G401.6 (cell line): ENCODE data around the gene SLC35D1.
"Not testable (repeated sequence)": the region's sequence is repeated elsewhere in the genome, so short reads cannot be mapped to it uniquely, and the experiment has no call there.

Experiments
- FAIRE-seq: peaks from 2 replicates; lab custom pipeline; 2012; peaks lifted over from hg19 to GRCh38; lab: Jason Lieb, UNC

Gene SLC35D1

DNA sequence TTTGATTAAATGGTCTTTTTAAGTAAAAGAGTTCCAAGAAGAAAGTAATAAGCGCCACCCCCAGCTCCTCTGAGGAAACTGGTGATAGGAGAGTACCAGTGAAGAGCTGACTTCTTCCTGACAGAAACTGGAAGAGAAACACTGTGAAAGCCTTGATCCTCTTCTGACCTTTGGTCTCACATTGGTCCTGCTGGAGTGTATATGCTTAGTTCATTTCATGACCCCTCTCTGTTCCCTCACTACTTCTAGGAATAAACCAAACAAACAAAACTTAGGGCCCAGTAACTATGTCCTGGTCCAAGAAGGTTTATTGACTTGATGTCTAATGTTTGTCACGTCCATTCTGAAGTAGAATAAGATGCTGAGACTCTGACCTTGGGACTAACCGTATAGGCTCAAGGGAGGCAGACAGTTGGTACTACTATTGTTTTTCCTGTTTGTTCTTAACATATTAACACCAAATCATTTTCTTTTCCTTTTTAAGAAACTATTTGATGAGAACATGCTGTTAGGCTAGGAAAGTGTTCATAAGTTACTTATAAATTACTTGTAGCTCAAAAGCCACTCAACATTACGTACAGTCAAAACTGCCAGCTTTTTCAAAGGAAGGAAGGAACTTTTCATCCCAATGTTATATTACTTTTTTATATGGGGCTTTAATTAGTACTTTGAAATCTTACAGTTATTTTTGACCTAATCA, 71.2 kb downstream of the SLC35D1 start:
- FAIRE-seq: no peak

GRCh38 chr1:66981679-66982078, 72.3 kb downstream of the SLC35D1 start:
- FAIRE-seq: no peak

DNA sequence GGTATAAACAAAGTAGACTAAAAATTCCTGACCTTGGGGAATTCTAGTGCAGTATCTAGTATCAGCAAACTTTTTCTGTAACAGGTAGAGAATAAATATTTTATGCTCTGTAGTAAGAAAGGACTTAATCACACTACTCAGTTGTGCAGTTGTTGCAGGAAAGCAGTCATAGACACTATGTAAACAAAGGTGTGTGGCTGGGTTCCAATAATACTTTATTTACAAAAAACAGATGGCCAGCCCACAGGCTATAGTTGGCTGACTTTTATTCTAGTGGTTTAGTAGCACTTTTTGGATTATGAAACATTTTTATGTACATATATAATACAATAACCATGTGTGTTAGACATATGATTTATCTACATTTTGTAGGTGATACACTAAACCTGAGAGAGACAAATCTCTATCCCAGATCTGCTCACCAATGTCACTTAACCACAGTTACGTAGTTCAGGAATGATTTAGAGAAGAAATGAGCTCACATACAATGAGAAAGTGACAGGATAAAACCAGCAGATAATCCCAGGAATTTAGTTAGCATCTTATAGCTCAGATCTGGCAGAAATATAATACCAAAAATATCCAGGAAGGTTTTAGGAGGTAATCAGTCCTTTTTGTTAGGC, 73.1 kb downstream of the SLC35D1 start:
- FAIRE-seq: no peak

DNA sequence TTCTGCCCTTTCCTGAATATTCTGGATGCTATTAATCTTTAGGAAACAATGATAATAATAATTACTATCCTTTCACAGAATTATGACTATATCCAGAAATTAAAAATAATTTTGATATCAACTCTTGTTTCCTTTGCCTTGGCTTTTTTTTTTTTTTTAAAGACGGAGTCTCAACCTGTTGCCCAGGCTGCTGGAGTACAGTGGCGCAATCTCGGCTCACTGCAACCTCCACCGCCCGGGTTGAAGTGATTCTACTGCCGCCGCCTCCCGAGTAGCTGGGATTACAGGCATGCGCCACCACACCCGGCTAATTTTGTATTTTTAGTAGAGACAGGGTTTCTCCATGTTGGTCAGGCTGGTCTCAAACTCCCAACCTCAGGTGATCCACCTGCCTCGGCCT, 74.3 kb downstream of the SLC35D1 start:
- not testable (repeated sequence) for FAIRE-seq

DNA sequence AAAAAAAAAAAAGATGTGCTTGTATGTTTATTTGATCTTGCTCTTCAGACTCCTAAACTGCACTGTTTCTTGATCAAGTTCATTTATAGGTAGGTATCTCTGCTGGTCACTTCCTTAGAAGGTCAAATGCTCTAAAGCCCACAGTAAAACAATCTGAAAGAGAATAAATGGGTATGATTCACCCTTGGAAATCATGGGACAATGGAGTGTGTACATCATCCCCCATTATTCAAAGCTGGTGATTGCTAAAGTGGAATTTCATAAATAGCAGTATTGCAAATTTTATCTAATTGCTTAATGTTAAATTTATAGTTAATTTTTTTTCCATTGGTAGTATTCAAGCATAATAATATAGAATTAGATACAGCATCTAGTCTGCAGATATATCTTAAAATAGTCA, 75.7 kb downstream of the SLC35D1 start:
- FAIRE-seq: no peak

GRCh38 chr1:66968574-66968973, 85.4 kb downstream of the SLC35D1 start:
- no peak for FAIRE-seq

DNA sequence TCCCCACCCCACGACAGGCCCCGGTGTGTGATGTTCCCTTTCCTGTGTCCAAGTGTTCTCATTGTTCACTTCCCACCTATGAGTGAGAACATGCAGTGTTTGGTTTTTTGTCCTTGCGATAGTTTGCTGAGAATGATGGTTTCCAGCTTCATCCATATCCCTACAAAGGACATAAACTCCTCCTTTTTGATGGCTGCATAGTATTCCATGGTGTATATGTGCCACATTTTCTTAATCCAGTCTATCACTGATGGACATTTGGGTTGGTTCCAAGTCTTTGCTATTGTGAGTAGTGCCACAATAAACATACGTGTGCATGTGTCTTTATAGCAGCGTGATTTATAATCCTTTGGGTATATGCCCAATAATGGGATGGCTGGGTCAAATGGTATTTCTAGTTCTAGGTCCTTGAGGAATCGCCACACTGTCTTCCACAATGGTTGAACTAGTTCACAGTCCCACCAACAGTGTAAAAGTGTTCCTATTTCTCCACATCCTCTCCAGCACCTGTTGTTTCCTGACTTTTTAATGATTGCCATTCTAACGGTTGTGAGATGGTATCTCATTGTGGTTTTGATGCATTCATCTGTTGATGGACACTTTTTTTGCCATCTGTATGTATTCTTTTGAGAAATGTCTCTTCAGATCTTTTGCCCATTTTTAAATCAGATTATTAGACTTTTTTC, 87.6 kb downstream of the SLC35D1 start:
- not testable (repeated sequence) for FAIRE-seq

GRCh38 chr1:66957938-66958337, 96.0 kb downstream of the SLC35D1 start:
- FAIRE-seq: no peak

DNA sequence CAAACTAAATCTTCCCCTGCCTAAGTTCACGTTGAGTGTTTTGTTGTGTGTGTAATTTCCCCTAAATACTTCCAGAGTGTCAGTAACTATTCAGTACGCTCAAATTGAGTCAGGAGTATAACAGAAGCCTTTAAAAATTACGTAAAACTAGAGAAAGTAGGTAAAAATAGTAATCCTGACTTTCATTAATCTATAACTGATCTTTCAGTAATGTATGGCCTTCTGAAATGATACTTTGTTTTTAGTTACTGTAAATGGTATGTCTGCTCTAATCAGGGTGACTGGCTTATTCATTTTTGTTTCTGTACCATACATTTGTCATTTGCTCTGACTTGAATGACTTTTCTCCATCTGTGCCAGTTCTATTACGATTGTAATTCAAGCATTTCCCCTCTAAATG, 99.7 kb downstream of the SLC35D1 start:
- no peak for FAIRE-seq

DNA sequence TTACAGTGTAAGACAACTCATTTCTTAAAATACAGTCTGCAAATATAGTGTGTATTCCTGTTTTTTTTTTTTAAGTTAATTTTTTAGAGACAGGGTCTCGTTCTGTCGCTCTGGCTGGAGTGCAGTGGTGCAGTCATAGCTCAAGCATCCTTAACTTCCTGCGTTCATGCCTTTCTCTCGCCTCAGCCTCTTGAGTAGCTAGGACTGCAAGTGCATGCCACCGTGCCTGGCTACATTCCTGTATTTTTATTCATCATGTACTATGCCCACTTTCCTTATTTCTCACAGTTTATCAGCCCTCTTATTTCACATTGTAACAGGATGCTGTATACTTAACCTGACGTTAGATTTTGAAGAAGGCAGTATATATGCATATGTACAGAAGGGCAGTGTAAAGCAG, 102.4 kb downstream of the SLC35D1 start:
- FAIRE-seq: no peak
